Iris pigment epithelial cell (primary cell): ENCODE data around the gene HGFAC.

Experiments used
- DNase-seq: peaks from one replicate; pipeline ENCODE4 v3.0.0-alpha.2; 2011; ENCODE audit warnings: low read depth

HGFAC gene

DNA sequence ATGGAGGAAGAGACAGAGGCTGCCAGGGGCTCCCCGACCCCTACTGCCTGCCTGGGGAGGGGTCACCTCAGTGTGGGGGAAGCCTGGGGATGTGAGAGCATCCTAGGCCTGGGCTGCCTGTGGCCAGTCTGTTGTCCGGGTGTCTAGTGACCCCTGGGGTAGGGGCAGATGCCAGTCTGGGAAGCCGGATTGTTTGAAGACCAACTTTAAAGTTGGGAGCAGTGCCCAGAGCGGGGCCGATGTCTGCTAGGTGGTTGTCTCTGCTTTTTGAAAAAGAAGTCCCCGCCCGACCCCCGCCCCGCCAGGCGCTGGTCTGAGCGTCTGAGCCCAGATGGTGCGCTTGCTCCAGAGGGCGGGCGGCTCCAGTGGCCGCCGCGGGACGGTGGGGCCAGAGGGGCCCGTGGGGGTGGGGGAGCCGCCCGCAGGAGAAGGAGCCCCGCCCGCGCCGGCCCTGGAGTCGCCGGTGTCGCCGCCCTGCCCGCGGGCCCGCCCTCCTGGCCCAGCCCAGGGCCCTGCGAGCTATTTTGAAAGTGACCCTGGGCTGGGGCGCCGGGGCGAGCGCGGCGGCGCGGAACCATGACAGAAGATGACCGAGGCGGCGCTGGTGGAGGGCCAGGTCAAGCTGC lies 21.1 kb downstream of the HGFAC start, which contains the start of gene DOK7:
Gene DOK7, plus strand, starts transcription at position 517 of the 626 bp plus-strand sequence. Its CDS starts 70 bp downstream, at position 587.
- DNase-seq = no peak

DNA sequence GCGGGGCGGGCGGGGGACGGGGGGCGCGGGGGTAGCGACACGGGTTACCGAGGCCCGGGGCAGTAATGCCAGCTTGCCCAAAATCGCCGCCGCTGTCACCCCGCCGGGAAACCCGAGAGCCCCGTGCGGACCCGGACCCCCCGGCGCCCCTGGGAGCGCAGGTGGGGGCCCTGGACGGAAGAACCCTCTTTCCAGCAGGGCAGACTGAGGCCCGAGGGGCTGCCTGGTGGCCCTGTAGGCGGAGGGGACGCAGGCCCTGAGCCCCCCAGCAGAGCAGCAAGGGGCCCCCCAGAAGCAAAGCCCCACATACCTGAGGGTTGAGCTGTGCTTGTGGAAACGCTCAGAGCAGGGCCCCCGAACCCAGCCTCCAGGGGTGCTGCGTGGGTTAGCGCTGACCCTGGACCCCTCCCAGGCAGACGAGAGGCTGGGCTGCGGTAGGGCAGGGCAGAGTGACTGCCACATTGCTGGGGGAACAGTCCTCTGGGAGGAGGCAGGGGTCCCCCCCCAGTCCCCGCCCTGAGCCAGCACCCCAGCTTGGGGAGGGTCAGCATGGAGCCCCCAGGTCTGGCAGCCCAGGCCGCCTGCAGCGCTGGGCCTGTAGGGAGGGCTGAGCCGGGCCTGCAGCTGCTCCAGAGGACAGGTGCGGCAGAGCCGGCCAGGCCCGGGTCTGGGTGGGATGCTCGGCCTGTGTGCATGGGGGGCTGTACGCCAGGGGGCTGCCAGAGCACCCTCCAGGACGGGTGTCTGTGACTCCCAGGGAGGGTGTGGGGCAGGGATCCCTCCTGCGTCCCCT lies 22.0 kb downstream of the HGFAC start:
- DNase-seq = no peak

DNA sequence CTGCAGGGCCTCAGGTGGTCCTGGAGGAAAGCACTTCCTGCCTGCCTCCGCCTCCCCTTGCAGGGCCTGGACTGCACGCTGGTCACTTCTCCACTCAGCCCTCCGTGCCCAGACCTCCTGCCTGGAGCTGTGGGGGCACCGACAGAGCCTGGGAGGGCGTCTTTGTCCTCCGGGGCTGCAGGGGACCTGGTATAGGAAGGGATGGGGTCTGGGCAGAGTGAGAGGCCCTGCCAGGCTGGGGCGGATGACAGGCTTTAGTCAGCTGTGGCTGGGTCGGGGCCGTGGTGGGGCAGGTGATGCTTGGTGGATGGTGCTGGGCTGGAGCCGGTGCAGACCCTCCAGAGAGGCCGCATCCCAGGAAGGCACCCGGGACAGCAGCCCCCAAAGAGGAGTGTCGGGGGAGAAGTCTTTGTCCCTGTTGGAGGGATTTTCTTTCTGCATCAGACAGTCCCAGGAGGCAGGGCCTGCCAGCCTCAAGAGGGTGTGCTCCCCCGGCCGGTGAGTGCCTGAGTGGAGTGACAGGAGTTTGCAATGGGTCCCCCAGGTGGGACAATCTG lies 22.7 kb downstream of the HGFAC start:
- DNase-seq = no peak

DNA sequence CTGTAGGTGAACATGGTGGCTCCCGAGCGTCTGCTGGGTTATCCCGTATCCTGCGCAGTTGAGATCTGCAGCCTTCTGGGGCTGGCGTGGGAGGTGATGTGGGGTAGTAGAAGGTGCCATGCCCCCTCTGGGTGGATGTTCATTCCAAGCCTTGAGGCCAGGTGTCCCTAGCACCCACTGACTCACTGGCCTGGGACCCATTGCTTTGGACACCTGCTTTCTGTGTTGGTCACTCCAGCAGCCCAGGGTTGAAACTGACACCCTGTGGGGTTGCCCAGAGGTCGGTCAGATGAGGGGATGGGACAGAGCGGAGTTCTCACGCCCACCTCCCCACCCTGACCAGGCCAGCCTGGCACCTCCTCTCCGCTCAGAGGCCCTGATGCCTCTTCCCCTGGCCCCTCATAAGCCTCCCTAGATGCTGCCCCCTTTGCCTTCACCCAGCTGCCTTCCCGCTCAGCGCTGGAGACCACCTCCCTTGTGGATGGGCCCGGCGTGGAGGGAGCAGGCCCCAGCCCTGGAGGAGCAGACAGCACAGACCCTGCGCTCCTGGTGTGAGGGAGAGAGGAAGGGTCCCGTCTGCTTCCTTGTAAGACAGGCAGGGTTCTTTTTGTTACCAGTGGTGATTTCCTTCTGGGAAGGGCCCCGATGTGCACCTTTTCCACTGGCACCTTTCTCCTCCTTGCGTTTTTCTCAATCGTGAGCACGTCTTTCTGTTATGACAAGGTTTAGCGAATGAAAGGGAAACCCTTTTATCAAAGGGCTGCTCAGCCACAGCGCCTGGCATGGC lies 23.3 kb downstream of the HGFAC start:
- no peak for DNase-seq

DNA sequence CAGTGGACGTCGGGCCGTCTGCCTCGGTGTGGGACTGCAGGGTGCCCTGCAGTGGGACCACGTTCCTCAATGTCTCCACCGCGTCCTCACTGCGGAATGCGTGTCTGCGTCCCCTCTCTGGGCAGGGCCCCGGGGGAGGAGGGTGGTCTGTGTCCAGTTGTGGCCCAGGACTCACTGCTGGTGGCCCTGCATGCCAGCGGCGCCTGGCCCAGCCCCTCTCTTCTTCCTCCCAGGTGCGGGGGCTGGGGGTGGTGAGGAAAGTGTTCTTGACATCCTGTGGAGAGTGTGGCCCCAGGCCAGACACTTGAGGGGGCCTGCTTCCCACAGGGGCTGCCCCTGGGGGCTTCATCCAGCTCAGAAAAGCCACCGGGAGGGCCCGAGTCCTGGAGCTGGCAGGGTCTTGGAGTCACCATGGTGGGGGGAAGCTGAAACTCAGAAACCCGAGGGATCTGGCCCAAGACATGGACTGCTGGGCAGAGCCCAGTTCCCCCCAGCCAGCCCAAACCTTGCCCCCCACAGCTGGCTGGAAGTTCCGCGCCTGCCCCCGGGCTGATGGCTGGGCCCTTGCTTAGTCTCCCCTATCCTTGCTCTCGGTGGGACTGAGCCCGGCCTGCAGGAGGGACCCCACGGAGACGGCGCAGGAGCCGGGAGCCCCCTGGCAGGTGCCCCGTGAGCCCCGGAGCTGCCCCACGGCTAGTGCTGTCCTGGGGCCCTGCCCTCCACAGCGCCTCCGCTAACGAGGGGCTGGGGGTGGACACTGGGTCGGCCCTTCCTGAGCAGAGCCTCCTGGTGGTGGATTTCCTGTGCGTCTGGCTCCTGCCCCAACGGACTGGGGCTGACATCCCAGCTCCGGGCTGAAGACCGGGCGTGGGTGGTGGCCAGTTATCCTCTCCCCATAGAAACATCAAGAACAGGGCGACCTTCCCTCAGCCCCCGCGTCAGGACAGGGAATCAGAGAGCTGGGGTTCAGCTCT lies 24.2 kb downstream of the HGFAC start:
- no peak for DNase-seq

DNA sequence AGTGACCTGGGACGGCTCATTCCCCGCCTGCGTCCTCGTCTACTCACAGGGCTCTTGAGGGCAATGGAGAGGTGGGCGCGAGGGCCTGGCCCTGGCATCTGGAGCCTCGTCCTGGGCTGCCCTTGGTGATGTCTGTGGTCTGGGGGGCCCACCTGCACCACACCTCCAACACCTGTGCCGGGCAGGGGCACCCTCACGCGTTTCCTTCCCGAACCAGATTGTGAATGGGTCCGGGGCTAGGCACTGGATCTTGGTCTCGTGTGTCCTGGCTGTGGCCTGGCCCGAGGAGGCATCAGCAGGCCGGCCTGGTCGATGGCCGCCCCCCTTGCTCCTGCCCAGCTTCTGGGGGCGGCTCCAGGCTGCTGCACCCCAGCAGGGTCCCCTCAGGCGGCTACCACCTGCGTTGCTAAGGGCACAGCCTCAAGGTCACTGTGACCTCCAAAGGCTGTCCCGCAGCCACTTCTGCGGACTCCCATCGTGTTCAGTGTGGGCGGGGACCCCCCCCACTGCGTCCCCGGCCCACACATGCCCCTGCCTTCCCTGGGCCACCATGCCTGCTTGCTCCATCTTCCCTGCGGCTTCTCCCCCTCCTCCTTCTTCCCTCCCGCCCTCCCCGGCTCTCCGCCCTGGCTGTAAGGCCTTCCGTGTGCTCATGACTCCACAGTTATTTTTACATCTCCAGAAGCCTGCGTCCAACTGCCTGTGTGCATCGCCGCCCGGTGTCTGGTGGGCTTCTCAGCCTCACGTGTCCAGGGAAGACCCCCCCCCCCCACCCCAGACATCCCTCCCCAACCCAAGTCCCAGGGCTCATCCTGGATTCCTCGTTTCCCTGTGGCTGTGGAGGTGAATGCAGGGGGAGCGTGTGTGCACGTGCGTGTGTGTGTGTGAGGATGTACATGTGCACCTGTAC lies 25.2 kb downstream of the HGFAC start:
- DNase-seq = no peak

DNA sequence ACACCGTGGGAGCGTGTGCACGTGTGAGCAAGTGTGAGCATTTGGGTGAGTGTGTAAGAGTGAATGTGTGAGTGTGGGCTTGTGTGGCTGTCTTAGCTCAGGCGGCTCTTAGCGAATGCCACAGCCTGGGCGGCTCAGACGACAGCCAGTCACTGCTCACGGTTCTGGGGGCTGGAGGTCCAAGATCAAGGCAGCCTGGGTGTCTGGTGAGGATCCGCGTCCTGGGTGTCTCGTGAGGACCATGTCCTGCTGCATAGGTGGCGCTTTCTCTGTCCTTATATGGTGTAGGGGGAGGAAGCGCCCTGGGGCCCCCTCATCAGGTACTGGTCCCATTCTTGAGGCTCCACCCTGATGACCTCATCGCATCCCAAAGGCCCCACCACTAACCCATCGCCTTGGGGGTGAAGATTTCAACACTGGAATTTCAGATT lies 25.8 kb downstream of the HGFAC start:
- no peak for DNase-seq

DNA sequence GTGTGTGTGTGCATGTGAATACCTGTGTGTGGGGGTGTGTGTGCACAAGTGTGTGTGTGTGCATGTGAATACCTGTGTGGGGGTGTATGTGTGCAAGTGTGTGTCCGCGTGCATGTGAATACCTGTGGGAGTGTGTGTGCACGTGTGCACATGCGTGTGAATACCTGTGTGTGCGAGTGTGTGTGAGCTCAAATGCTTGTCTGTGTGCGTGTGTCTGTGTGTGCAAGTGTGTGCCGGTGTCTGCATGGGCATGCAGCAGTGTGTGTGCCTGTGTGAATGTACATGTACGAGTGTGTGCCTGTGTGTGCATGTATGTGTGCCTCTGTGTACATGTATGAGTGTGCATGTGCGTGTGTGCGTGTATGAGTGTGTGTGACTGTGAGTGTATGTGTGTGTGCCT lies 26.4 kb downstream of the HGFAC start:
- no peak for DNase-seq

DNA sequence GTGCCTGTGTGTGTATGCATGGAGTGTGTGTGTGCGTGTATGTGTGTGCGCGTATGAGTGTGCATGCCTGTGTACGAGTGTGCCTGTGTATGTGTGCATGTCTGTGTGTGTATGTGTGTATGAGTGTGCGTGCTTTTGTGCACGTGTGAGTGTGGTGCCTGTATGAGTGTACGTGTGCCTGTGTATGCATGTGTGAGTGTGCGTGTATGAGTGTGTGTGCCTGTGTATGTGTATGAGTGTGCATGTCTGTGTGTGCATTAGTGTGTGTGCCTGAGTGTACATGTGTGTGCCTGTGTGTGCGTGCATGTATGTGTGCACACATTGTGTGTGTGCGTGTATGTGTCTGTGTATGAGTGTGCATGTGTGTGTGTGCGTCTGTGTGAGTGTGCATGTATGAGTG lies 27.0 kb downstream of the HGFAC start:
- DNase-seq = no peak

DNA sequence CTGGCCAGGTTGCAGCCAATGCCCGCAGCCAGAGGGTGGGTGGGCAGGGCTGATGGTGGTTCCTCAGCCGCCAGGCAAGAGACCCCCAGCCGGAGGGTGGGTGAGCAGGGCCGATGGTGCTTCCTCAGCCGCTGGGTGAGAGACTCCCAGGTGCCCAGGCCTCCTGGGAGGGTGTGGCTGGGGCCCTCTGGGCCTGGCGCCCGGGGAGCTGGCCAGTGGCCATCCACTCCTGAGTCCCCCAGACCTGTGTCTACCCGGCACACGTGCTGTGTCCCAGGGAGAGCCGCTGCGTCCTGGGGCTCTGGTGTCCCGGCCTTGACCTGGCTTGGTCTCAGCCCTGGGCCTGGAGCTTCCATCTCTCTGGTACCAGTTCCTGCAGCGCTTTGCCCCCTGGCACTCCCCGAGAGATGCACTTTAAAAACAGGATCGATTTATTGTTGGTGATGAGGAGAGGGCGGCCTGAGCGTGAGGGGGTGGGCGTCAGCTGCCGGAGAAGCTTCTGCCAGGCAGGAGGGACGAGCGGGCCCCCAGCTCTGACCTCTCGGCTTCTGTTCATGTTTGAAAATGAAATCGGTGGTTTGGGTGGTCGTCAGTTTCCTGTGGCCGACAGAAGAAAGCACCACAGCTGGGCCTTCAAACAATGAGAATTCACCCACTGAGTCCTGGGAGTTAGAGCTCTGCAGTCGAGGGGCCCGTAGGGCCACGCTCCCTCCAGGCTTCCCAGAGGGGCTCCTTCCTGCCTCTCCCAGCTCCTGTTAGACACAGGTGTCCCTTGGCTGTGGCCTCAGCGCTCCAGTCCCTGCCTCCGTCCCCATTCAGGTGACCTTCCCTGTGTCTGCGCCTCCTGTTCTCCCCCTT lies 27.8 kb downstream of the HGFAC start:
- no peak for DNase-seq

DNA sequence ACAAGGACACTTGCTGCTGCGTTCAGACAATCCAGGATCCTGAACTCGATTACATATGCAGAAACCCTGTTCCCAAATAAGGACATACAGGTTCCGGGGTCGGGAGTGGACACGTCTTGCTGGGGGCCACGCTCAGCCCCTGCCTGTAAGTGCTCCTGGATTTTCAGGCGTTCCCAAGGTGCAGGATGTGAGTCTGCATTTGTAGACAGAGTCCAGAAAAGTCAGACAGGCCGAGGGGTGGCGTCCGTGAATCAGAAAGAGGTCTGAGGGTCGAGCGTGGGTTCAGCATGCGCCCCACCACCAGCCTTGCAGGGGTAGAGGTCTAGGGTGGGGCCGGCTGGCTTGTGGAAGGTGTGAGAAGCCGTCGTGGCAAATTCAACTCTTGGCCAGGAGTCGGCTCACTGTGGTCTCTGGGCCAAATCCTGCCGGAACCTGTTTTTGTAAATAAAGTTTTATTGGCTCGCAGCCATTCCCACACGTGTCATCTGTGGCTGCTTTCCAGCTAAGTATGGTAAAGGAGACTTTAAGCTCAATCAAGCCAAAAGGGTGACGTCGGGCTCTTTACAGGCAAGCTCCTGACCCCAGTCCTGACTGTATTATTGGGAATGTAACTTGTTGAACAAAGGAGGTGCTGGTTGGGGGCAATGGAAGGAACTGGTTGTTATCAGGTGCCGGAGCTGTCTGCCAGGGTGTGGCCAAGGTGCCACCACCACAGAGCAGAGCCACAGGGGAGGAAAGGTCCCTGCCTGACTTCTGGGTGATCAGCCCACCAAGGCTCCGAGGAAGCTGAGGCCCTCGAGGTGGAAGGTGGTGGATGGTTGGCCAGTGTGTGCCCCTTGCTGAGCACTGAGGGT lies 28.7 kb downstream of the HGFAC start:
- peak; percentile 58 for DNase-seq

DNA sequence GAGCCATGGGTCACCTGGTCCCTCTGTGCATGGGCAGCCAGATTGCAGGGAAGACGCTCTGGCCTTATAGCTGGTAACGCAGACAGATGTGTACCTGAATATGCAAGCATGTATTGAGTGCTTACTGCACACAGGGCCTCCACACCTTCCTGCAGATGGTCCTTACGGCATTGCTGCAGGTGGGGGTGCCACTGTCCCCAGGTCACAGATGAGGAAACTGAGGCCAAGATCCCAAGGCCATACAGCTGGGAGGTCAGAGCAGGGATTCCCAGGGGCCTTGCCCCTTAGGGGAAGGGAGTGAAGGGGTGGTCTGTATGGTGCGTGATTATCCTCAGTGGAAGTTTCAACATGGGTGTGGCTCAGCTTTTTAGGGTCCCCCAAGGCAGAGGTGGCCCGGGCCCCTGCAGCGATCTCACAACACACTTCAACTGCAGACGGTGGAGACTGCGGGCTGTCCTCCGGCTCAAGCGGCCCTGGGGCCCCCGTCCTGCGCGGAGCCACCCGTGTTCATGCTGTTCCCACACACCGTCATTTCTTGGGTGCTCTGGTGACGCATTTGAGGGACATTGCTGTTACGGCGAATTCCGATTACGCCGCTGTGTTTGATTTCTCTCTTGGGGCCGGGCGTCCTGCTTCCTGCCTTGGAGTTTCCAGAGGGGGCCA lies 29.5 kb downstream of the HGFAC start:
- no peak for DNase-seq

DNA sequence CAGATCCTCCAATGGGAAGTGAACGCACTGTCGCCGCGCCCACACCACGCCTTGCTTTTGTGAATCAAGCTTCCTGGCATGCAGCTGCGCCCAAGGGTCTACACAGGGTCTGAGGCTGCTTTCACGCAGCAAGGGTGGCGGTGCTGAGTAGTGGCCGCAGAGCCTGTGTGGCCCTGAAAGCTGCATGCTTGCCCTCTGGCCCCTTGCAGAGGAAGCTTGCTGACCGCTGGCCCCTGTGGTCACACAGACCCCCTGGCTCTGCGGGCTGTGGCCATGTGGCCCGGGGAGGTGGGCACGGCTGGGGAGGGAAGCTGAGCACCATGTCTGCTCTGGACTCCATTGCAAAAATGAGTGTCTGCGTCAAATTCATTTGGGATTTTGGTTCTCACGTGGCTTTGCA lies 30.1 kb downstream of the HGFAC start:
- DNase-seq = no peak

DNA sequence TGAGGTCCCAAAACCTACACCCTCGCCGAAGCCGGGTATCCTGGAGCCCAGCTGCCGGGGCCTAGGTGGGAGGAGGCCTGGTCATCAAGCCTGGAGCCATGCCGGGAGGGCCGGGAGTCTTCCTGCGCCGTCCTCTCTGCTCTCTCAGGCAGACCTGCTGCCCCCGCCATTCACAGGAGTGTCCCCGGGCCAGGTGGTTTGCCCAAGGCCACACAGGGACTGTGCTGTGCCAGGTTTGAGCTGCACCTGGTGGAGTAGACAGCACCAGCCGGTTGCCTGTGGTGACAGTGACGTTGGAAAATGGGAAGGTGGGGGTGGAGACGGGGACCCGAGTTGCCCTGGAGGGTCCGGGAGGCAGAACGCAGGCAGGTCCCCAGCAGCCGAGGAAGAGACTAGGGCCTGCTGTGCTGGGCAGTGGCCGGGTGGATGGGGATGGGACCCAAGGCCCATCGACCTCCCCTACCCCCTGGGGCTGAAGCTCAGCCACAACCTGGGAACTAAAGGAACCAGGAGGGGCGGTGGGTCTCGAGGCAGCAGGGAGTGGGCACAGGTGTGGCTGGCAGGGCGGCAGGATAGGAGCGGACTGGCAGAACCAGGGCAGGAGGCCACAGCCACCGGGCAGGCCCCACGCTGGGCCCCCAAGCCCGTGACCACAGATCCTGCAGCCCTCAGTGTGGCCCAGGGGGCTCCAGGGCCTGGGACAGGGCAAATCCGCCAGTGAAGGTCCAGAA lies 30.8 kb downstream of the HGFAC start:
- DNase-seq = no peak

DNA sequence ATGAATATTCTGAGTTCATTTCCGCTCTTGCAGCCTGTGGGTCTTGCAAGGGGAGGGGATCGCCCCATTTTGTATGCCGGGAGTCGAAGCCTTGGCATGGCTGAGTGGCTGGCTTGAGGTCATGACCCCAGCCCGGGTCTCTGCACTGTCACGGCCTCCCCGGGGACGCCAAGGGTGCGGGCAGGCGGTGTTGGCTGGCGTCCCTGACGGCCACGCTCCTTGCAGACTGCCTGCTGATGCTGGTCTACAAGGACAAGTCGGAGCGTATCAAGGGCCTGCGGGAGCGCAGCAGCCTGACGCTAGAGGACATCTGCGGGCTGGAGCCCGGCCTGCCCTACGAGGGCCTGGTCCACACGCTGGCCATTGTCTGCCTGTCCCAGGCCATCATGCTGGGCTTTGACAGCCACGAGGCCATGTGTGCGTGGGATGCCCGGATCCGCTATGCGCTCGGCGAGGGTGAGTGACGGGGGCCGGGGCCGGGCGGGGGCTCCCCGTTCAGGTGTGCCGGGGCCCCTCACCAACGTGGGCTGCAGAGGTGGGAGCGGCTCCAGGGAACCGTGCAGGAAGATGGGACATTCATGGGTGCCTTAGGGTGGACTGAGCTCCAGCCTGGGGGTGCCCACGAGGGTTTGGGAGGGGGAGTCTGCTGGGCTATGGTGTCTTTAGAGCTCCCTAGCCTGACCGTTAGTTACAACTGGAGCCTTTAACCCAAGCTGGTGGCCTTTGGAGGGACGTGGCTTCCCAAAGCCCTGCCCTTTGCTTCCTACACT lies 31.6 kb downstream of the HGFAC start:
- no peak for DNase-seq
